Astrocyte of the hippocampus (primary cell): ENCODE results near the gene PSTPIP2.
"Not testable (repeated sequence)": the region's sequence is repeated elsewhere in the genome, so short reads cannot be mapped to it uniquely, and the experiment has no call there.

Source experiments
- DNase-seq: peaks from one replicate; pipeline ENCODE4 v3.0.0; 2011; ENCODE audit warnings: low read depth, low spot score

Gene PSTPIP2

GRCh38 chr18:45984546-45985235 is 87.4 kb downstream of the PSTPIP2 start:
- no peak for DNase-seq

DNA sequence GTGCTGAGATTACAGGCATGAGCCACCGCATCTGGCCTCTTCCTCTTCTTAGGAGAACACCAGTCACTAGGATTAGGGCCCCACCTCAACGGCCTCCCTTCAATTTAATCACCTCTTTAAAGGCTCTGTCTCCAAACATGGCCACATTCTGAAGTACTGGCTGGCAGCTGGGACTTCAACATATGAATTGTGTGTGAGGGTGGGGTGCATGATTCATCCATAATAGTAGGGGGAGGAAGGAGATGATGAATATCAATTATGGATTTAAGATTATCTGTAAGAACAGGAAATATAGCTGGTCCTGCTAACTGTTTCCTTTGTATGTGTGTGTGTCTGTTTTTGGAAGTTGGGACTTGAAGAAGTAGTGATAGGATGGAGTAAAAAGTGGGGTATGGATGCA is 90.2 kb downstream of the PSTPIP2 start:
- no peak for DNase-seq

DNA sequence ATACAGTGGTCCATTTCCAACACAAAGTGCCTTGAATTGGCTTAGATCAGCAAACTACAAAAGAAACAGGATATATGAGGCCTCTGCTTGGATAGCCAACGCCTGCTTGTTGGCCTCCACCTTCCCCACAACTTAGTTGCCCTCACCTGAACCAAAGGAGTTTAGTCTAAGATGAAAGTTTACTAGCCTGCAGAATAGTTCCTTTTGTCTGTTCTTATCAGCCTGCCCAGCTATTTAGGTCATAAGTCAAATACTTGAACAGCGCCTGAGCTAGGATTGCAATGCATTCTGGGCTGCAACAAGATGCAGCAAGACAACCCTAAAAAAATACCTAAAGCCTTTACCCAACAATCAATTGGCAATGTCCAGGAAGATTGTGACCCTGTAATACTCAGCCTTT is 91.8 kb downstream of the PSTPIP2 start:
- DNase-seq, result no peak

- no peak for DNase-seq
Measured at GRCh38 chr18:45978084-45978483, 94.0 kb downstream of the PSTPIP2 start.

GRCh38 chr18:45976974-45977373 is 95.1 kb downstream of the PSTPIP2 start:
- DNase-seq, result no peak

- peak; percentile 54 for DNase-seq
Measured at GRCh38 chr18:45976566-45976965, 95.5 kb downstream of the PSTPIP2 start.

DNA sequence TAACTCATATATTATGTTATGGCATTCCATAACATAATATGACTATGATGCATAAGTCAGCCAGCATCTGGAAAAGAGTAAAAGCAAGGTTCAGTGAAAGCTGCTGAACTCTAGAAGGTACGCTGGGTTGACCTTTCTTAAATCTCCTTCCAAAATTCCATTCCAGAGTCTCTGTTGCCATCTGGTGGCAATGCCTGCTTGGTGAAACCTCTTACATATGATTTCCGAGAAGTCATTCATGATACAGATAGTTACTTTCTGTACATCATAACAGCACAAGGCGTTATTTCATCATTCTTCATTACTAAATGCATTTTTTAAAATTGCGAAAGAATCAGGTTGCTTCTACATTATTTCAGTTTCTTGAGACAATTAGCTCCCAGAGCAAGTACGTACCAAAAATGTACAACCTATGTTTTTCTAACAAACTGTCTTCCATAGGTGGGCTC is 97.9 kb downstream of the PSTPIP2 start:
- peak; percentile 76 for DNase-seq

DNA sequence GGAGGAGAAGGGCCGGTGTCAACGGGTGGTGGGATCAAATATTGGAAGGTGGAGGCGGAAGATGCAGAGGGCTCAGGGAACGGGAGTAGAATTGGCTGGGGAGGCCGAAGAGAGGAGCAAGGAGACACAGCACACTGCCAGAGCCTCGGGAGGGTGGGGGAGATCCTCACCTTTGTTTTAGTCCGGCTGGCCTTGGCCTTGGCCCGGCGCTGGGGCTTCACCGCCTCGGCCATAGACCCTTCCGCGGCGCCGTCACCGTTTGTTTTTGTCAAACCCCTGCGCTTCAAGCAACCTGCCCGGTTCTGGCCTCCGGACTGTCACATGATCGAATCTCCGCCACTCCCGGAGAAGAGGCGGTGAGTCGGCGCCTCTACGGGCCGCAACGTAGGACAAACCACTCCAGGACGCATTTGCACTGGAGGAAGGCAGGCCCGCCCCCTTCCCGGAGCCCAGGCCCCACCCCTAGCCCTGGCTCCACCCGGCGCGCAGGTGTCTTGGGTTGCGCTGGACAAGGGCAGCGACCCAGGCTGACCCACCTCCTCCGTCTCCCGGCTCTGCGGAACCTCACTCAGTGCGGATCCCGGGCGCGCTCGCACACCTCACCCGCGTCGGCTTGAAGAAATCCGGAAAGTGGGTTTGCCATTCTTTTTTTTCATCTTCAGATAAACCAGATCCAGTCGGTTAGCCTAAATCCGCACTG is 104.9 kb downstream of the PSTPIP2 start, which contains the start of gene EPG5:
EPG5 (minus strand) TSS at position 323 of the 700 bp plus-strand sequence; CDS start at position 233, 90 bp downstream.
- peak; percentile 98 for DNase-seq

- DNase-seq, result not testable (repeated sequence)
Measured at GRCh38 chr18:45964913-45965312, 107.1 kb downstream of the PSTPIP2 start.

DNA sequence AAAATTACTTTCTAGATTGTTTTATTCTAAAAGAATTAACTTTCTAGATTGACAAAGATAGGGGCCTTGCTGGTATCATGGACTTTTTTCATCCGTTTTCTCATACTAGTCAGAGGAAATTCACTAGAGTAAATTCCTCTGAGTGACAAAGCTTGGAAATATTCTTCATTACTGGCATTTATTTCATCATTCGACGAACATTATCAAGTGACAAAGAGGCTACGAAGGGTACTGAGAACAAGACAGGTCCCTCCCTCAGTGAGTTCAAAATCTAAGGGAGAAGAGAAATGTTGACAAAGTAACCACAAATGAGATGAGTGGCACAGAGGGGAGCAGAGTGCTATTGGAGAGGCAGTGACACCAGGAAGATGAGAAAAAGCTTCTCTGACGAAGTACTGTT is 109.2 kb downstream of the PSTPIP2 start:
- peak; percentile 65 for DNase-seq

DNA sequence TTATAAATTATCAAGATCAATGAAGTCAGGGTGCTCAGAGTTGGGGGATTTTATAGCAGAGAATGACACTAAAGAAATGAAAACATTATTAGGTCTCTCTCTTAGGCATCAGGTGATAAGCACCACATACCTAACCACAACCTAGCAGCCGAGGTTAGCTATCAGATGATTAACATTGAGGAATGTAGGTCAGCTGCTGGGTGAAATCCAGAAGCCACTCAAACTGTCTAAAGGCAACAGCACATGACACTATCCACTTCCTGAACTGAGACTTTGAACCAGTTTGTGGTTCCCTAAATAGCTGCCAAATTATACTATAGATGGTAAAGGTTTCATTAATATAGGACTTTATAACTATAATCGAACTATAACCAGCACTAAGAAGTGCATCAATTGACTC is 109.6 kb downstream of the PSTPIP2 start:
- peak; percentile 91 for DNase-seq

DNA sequence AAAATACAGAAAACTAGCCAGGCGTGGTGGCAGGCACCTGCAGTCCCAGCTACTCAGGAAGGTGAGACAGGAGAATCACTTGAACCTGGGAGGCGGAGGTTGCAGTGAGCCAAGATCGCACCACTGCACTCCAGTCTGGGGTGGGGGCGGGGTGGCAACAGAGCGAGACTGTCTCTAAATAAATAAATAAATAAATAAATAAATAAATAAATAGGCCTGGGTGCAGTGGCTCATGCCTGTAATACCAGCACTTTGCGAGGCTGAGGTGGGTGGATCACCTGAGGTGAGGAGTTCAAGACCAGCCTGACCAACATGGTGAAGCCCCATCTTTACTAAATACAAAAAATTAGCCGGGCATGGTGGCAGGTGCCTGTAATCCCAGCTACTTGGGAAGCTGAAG is 112.6 kb downstream of the PSTPIP2 start:
- DNase-seq, result not testable (repeated sequence)

DNA sequence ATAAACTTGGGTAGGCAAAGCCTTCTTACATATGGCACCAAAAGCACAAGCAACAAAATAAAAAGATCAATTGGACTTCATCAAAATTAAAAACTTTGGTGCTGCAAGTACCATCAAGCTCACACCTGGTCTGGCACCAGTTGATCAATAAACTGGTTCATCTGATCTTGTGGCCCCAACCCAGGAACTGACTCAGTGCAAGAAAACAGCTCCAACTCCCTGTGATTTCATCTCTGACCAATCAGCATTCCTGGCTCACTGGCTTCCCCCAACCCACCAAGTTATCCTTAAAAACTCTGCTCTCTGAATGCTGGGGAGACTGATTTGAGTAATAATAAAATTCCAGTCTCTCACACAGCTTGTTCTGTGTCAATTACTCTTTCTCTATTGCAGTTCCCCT is 113.3 kb downstream of the PSTPIP2 start:
- no peak for DNase-seq

DNA sequence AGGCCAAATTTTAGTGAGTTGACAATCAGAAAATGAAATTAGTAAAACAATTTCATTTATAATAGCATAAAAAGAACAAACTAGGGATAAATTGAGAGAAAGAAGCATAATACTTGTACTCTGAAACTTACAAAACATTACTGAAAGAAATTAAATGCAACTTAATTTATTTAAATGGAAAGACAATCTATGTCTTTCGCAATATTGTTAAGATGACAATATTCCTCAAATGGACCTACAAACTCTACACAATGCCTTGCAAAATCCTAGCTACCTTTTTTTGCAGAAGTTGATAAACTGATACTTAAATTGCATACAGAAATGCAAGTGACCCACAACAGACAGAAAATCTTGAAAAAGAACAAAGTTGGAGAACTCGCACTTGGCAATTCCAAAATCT is 114.0 kb downstream of the PSTPIP2 start:
- no peak for DNase-seq

- peak; percentile 33 for DNase-seq
Measured at GRCh38 chr18:45957100-45957499, 115.0 kb downstream of the PSTPIP2 start.

DNA sequence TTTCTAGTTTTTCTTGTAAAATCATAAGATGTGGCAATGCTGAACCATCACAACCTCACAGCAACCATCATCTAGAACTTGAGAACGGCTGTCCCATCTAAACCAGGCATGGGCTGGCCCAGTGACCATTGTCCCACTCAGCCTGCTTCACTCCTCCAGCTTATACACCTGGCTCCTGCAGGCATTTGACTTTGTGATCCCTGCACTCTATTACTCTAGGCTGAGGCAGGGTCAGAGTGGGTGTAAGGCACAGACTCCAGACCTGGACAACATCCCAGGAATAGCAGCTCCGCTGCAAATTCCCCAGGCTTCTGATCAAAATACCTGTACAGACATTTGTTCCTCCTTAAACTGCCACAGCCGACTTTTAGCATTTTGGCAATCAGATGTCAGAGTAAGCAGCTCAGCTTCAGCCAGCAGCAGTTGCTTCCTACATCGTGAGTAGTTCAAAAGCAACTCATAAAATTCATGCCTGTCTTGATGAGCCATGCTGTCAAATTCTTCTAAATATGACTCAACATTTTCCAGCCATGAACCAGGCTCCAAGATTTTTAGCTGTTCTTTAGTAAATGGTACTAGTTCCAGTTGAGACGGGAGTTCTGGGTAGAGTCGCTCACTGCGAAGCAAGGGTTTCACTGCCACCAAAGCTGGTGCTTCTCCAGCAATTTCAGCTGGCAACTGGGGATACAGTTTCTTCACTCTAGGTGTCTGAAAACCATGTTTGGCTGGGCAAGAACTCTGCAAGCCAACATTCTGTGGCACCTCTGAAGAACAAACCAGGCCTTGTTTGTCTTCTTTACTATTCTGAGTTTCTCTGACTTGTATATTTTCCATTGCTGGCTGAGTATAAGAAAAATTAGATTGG is 117.8 kb downstream of the PSTPIP2 start:
- DNase-seq, result peak; percentile 77

DNA sequence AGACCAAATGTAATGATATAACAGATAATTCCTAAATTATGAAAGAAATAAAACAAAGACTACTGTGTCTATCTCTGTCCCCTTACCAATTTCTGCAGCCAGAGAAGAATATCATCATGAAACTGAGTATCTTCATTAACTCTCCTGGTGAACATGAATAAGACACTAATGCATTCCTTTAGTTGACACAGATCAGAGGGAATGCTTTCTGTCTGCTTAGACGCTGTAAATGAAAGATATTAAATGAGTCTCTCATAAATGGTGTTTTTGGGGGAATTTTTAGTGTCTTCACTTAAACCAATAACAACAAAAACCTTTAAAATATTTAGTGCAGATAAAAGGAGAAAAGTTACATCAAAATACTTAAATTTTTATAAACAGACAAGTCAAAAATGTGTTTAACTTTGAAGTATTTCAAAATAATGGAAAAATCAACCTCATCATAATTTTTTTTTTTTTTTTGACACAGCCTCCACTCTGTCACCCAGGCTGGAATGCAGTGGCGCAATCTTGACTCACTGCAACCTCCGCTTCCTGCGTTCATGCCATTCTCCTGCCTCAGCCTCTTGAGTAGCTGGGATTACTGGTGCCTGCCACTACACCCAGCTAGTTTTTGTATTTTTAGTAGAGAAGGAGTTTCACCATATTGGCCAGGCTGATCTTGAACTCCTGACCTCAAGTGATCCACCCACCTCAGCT is 120.9 kb downstream of the PSTPIP2 start:
- peak; percentile 66 for DNase-seq

DNA sequence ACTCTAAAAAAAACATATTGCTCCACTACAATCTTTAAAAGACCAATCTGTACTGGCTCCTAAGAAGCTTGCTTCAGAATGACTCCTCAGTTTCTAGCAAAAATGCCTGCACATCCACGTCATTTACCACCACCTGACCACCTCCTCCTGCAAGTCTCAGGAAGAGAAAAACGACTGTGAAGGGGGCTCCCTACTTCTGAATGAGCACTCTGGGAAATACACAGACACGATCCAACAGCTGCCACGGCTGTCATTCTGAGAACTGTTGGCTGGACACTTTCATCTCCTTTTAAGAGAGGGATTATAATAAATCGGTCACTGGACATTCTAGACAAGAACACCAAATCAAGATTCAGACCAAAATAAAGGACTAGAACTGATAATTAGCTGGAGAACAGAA is 126.4 kb downstream of the PSTPIP2 start:
- no peak for DNase-seq

- DNase-seq, result no peak
Measured at GRCh38 chr18:45940724-45941123, 131.3 kb downstream of the PSTPIP2 start.

GRCh38 chr18:45939236-45939635 is 132.8 kb downstream of the PSTPIP2 start:
- no peak for DNase-seq

DNA sequence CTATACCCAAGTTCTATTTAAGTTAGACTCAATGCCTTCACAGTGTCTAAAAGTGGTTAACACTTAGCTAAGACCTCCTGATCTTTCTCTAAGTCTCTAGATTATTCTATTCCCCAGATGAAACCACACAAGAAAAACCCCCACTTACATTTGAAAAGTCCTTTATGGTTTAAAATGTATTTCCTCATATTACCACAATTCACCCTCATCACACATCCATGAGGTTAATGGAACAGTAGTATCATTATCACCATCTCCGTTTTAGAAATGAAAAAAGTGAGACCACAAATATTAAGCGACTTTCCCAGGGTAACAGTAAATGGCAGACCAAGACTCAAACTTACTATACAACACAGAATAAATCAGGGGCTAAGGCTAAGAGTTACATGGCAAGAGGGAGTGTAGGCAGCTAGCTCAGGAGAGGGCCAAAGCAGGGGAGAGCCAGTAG is 133.5 kb downstream of the PSTPIP2 start:
- no peak for DNase-seq
